MM.1S (cell line): ENCODE results near the gene SEL1L3.

Experiments
- EZH2 ChIP-seq: fragments of 300-600 bp; sonication (generic); optimal IDR thresholded peaks from 2 replicates; pipeline ENCODE3; 2017; ENCODE audit warnings: low read depth, mild to moderate bottlenecking, antibody characterized with exemption, low read length, mixed read lengths
- EZH2phosphoT487 ChIP-seq: fragments of 300-600 bp; sonication (generic); IDR thresholded peaks from 2 replicates; pipeline ENCODE4 v1.6.1; 2018; ENCODE audit warnings: antibody characterized with exemption, low read length
- TF ChIP-seq, protein P1 (sequence below): fragments of 300-600 bp; sonication (generic); IDR thresholded peaks from 2 replicates; pipeline ENCODE4 v1.5.1; 2016; ENCODE audit warnings: antibody characterized with exemption, low read length, mixed read lengths

- TF ChIP-seq, protein P1, sequence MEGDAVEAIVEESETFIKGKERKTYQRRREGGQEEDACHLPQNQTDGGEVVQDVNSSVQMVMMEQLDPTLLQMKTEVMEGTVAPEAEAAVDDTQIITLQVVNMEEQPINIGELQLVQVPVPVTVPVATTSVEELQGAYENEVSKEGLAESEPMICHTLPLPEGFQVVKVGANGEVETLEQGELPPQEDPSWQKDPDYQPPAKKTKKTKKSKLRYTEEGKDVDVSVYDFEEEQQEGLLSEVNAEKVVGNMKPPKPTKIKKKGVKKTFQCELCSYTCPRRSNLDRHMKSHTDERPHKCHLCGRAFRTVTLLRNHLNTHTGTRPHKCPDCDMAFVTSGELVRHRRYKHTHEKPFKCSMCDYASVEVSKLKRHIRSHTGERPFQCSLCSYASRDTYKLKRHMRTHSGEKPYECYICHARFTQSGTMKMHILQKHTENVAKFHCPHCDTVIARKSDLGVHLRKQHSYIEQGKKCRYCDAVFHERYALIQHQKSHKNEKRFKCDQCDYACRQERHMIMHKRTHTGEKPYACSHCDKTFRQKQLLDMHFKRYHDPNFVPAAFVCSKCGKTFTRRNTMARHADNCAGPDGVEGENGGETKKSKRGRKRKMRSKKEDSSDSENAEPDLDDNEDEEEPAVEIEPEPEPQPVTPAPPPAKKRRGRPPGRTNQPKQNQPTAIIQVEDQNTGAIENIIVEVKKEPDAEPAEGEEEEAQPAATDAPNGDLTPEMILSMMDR = no peak
- TF ChIP-seq EZH2 = no peak
- no peak for TF ChIP-seq EZH2phosphoT487
These were observed 103.7 kb downstream of the SEL1L3 start for GRCh38 chr4:25759101-25759500.
